K562 (cell line): ENCODE measurements around the gene C1QC. TPM values are rescaled to one million over a fixed set of nuclear protein-coding genes. Genes with fewer than 3 reads are reported as not detected.

Experiments
- ATAC-seq: fragments of 200-7000 bp; cut with Tn5 transposase; 3 replicates; pipeline ENCODE4 v1.9.1; 2020; ENCODE audit warnings: moderate library complexity
- BruUV-seq: library from RNA; stranded (reverse); fragments of 400-500 nt; replicated peaks from 2 replicates; lab custom pipeline; 2021; lab: Mats Ljungman, UMichigan
- CTCF ChIA-PET: fragments of 300-600 bp; formaldehyde crosslinking; extraction: SDS; loops from one replicate; lab custom pipeline; 2021; ENCODE audit warnings: low intra/inter-chr PET ratio; lab: Yijun Ruan, JAX
- POLR2A ChIA-PET: fragments of 300-600, 350-650 bp; sonication (Branson Sonifier 250); formaldehyde crosslinking; extraction: SDS; loops from one replicate; lab custom pipeline; 2021; ENCODE audit warnings: antibody characterized with exemption, inconsistent platforms; lab: Yijun Ruan, JAX
- DNase-seq, 4 experiments: peaks; one replicate each; pipeline versions ENCODE4 v3.0.0 to v3.0.0-alpha.2; 2011 to 2018; ENCODE audit warnings: low spot score in 3 of 4, mixed read lengths in 3 of 4; ENCODE audit errors: extremely low read depth in 1 of 4
- FAIRE-seq: peaks from 2 replicates; lab custom pipeline; 2011; peaks lifted over from hg19 to GRCh38; lab: Jason Lieb, UNC
- H2AFZ ChIP-seq: 2 replicates; pipeline ENCODE4 v1.6.0; 2011; ENCODE audit warnings: low read depth, low read length, control low read depth, inconsistent platforms
- H3K27ac ChIP-seq: fragments of 200-600 bp; 3 replicates; pipeline ENCODE4 v1.8.0; 2011; ENCODE audit warnings: low read depth, mild to moderate bottlenecking, control low read depth, inconsistent platforms, low read length, moderate library complexity, mixed read lengths; ENCODE audit errors: extremely low read depth
- H3K27me3 ChIP-seq, 2 experiments: fragments of 300-600 bp in 1 of 2; 2 replicates in 1 of 2; 3 replicates in 1 of 2; pipeline versions ENCODE4 v1.6.0 to v1.8.0; 2011; ENCODE audit warnings: inconsistent platforms in 2 of 2, low read length in 2 of 2, mild to moderate bottlenecking in 1 of 2, mixed read lengths in 1 of 2, moderate library complexity in 1 of 2; ENCODE audit not compliant: control insufficient read depth in 2 of 2, insufficient read depth in 2 of 2
- H3K36me3 ChIP-seq: fragments of 300-600 bp; 3 replicates; pipeline ENCODE4 v1.8.0; 2011; ENCODE audit warnings: mild to moderate bottlenecking, low read length, inconsistent platforms; ENCODE audit not compliant: control insufficient read depth, insufficient read depth
- H3K4me1 ChIP-seq, 2 experiments: fragments of 200-600 bp in 1 of 2; replicated peaks in 1 of 2; 2 replicates in 1 of 2; 3 replicates in 1 of 2; pipeline versions ENCODE4 v1.5.1 to v1.8.0; 2011; ENCODE audit warnings: inconsistent platforms in 2 of 2, low read length in 2 of 2, mild to moderate bottlenecking in 1 of 2, mixed read lengths in 1 of 2, moderate library complexity in 1 of 2; ENCODE audit not compliant: control insufficient read depth in 2 of 2, insufficient read depth in 2 of 2
- H3K4me2 ChIP-seq: 2 replicates; pipeline ENCODE4 v1.6.1; 2011; ENCODE audit warnings: low read length, control low read depth, inconsistent platforms, mixed read lengths; ENCODE audit not compliant: insufficient read depth
- H3K4me3 ChIP-seq: fragments of 200-600 bp; sonication (generic), shearing (Covaris generic); 2 replicates; pipeline ENCODE4 v1.5.1; 2016; ENCODE audit warnings: control low read depth, inconsistent platforms
- H3K79me2 ChIP-seq: fragments of 200-600 bp; 3 replicates; pipeline ENCODE4 v1.8.0; 2011; ENCODE audit warnings: low read length, inconsistent platforms; ENCODE audit not compliant: control insufficient read depth, insufficient read depth
- H3K9ac ChIP-seq, 2 experiments: 2 replicates each; pipeline versions ENCODE4 v1.6.0 to v1.6.1; 2011; ENCODE audit warnings: low read depth in 2 of 2, low read length in 2 of 2, control low read depth in 1 of 2, inconsistent platforms in 1 of 2, mild to moderate bottlenecking in 1 of 2, mixed read lengths in 1 of 2; ENCODE audit not compliant: insufficient read depth in 1 of 2
- H3K9me1 ChIP-seq: one replicate; pipeline ENCODE4 v1.6.0; 2011; ENCODE audit warnings: inconsistent platforms, mild to moderate bottlenecking, low read length, moderate library complexity; ENCODE audit not compliant: control insufficient read depth, insufficient read depth
- H3K9me3 ChIP-seq: replicated peaks from 2 replicates; pipeline ENCODE4 v1.5.1; 2011; ENCODE audit warnings: low read depth, low read length, inconsistent platforms; ENCODE audit not compliant: control insufficient read depth, insufficient read depth
- H4K20me1 ChIP-seq: replicated peaks from 2 replicates; pipeline ENCODE4 v1.6.1; 2011; ENCODE audit warnings: low read length, inconsistent platforms, mixed read lengths; ENCODE audit not compliant: control insufficient read depth, insufficient read depth
- BHLHE40 ChIP-seq: IDR thresholded peaks from 2 replicates; pipeline ENCODE4 v1.6.1; 2011; ENCODE audit warnings: low read length, improper control_type of control experiment
- CBFA2T2 ChIP-seq: fragments of 450-650 bp; conservative IDR thresholded peaks from 2 replicates; pipeline ENCODE4 v1.6.1; 2017; ENCODE audit warnings: mild to moderate bottlenecking
- STAT5A ChIP-seq: IDR thresholded peaks from 2 replicates; pipeline ENCODE4 v1.6.1; 2012; ENCODE audit warnings: low read length, inconsistent platforms, borderline replicate concordance
- ZKSCAN1 ChIP-seq: fragments of 150-350 bp; IDR thresholded peaks from 2 replicates; pipeline ENCODE4 v1.6.1; 2016; ENCODE audit warnings: low read depth, low read length
- WGBS: fragments of 100-300 bp; shearing (Covaris generic); methylation state at CpG from one replicate; pipeline ENCODE4 v1.1.6; 2016; ENCODE audit warnings: low coverage, mixed read lengths; ENCODE audit not compliant: insufficient coverage; ENCODE audit errors: missing lambda C conversion rate; 5-methylcytosine and 5-hydroxymethylcytosine counted together
- in situ Hi-C: fragments of 300-500 bp; cut with MboI; formaldehyde crosslinking; loops from 4 replicates; pipeline ENCODE4 v1.15.0; 2018; ENCODE audit warnings: inconsistent platforms, mixed read lengths
- intact Hi-C: fragments of 100-400 bp; cut with micrococcal nuclease; formaldehyde crosslinking; loops from 2 replicates; pipeline ENCODE4 v1.14.2; 2022
- polyA plus RNA-seq, 8 experiments: library from polyadenylated mRNA; depleted of rRNA in 4 of 8; stranded (reverse) in 5 of 8; unstranded in 3 of 8; fragments of >200 nt; fragmentation: Nextera tagmentation in 2 of 8; fragmentation: Illumina TruSeq in 1 of 8; extraction: Ambion mirVana in 2 of 8; extraction: Trizol in 1 of 8; gene quantifications; 2 replicates each; pipeline versions ENCODE4 v1.2.1 to v1.2.3, GENCODE V29; 2011 to 2014; ENCODE audit warnings: inconsistent platforms in 1 of 8, missing spikeins in 1 of 8
- total RNA-seq, 7 experiments: library from RNA; depleted of rRNA in 6 of 7; stranded (reverse); fragments of >200 nt in 6 of 7; fragmentation: Illumina TruSeq in 2 of 7; extraction: Trizol in 2 of 7; gene quantifications; 2 replicates each; pipeline versions ENCODE4 v1.2.1 to v1.2.3, GENCODE V29; 2011 to 2021; ENCODE audit warnings: low replicate concordance in 1 of 7
- TF ChIP-seq, protein P1 (sequence below): fragments of 450-650 bp; conservative IDR thresholded peaks from 2 replicates; pipeline ENCODE4 v1.6.1; 2016; ENCODE audit warnings: missing genetic modification characterization, low read depth, mild to moderate bottlenecking, control low read depth, missing compliant biosample characterization

The C1QC gene
- total and polyA plus RNA-seq, 9 of the 15 experiments (the other 6 are each of a cell fraction or from before 2014, with no cell fraction given) = 0.69 TPM; not detected in 8

DNA sequence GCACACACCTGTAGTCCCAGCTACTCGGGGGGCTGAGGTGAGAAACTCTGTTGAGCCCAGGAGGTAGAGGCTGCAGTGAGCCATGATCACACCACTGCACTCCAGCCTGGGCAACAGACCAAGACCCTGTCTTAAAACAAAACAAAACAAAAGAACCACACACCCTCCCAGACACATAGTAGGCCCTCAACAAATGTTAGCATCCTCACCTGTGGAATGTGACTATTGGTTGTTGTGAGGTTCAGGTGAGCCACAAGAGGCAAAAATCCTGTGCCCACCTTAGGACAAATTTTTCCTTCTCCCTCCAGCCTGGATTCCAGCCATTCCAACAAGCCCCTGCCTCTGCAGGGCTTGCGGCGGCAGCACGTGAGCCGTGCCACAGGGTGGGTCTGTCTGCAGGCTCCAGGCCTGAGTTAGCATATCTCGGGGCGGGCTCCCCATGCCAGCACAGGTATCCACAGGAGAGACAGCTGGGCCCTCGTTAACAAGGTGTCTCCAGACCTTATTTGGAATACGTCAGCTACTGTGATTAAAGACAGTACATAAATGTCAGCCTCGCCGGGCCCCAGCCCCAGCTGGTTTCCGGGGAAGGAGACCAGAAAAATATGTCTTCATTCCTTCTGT lies 27.0 kb downstream of the C1QC start:
- intact Hi-C loops = no loop called here
- Histone ChIP-seq H3K9me3 (no peaks in the 10 kb centered on the region), H3K27ac (no peak overlapping the region), H3K9ac (peak overlapping the region in 1 of 2 experiments; percentile 5; a peak in 1 of 4 replicates), H3K4me2 (no peak overlapping the region), H3K79me2 (no peaks in the 10 kb centered on the region), H3K4me1 (no peaks in the 10 kb centered on the region), H2AFZ (no peak overlapping the region), H3K27me3 (peaks cover 2 to 44% of the 10 kb centered on the region in 2 experiments; a peak in 3 of 5 replicates), H3K36me3 (no peaks in the 10 kb centered on the region), H4K20me1 (no peaks in the 10 kb centered on the region; the same call in none of the 2 replicates), H3K9me1 (no peaks in the 10 kb centered on the region), H3K4me3 (no peak overlapping the region)
- BruUV-seq = no TSS peak
- no peak for TF ChIP-seq BHLHE40
- TF ChIP-seq ZKSCAN1 = peak; percentile 78
- TF ChIP-seq, protein P1, sequence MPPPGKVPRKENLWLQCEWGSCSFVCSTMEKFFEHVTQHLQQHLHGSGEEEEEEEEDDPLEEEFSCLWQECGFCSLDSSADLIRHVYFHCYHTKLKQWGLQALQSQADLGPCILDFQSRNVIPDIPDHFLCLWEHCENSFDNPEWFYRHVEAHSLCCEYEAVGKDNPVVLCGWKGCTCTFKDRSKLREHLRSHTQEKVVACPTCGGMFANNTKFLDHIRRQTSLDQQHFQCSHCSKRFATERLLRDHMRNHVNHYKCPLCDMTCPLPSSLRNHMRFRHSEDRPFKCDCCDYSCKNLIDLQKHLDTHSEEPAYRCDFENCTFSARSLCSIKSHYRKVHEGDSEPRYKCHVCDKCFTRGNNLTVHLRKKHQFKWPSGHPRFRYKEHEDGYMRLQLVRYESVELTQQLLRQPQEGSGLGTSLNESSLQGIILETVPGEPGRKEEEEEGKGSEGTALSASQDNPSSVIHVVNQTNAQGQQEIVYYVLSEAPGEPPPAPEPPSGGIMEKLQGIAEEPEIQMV (tag) = no peak
- no peak for TF ChIP-seq STAT5A
- TF ChIP-seq CBFA2T2 = no peak
- WGBS = 1% methylated on average over 12 of the region's 12 CpGs
- no peak for ATAC-seq
- CTCF ChIA-PET = no interaction called here
- in situ Hi-C loops = no loop called here
- FAIRE-seq = no peak
- no peak for DNase-seq
- POLR2A ChIA-PET = interaction anchor here (0.6 kb wide), 2 partner anchors 84 to 999 kb away, joined by 4 read pairs; no protein-coding TSS in a partner anchor
